Activated CD4-positive, alpha-beta T cell treated with anti-CD3 and anti-CD28 coated beads, Interleukin-2, amount 50 U/mL, for 16 hours (primary cell): Measurements from ENCODE around the gene ALX4.

Experiments
- DNase-seq: peaks from one replicate; pipeline ENCODE4 v3.0.0-alpha.2; 2020

Gene ALX4

GRCh38 chr11:44334356-44335004 is 24.5 kb upstream of the ALX4 start:
- no peak for DNase-seq

DNA sequence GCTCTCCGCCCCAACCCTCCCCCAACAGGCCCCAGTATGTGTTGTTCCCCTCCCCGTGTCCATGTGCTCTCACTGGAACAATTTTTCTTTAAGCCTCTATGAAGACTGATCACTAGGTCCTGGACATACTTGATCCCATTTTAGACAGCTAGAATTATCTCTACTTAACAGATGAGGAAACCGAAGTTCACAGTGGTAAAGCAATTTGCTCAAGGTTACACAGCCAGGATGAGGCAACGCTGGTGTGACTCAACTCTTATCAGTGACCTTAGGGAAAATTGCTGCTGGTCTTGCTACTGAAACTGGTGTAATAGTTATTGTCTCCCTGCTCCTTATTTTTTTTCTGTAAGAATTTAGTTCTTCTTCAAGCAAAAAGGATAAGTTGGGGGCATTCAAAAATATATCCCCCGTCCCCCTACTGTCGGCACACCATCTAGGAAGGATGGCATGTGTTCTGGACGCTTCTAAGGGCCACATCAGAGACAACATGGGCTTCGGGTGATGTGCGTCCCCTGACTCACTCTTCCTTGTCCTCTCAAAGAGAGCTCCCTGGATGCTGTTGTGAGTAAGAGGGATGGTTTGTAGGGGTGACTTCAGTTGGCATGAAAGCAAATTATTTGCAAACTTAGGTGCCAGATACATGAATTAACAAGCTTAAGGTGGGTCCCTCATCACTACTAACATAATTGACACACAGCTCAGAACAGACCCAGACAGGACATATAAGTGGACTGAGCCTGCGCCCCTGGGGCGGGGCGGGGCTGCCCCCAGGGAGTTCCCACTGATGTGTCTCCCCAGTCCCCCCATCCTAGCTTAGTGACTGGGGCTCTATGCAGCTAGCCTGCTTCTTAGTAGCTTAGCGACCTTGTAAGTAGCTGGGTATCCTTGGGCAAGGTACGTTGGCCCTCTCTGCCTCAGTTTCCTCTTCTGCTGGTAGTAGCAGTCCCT is 23.6 kb upstream of the ALX4 start:
- DNase-seq, result no peak

- DNase-seq, result no peak
These were observed 22.7 kb upstream of the ALX4 start for GRCh38 chr11:44332665-44333064.

DNA sequence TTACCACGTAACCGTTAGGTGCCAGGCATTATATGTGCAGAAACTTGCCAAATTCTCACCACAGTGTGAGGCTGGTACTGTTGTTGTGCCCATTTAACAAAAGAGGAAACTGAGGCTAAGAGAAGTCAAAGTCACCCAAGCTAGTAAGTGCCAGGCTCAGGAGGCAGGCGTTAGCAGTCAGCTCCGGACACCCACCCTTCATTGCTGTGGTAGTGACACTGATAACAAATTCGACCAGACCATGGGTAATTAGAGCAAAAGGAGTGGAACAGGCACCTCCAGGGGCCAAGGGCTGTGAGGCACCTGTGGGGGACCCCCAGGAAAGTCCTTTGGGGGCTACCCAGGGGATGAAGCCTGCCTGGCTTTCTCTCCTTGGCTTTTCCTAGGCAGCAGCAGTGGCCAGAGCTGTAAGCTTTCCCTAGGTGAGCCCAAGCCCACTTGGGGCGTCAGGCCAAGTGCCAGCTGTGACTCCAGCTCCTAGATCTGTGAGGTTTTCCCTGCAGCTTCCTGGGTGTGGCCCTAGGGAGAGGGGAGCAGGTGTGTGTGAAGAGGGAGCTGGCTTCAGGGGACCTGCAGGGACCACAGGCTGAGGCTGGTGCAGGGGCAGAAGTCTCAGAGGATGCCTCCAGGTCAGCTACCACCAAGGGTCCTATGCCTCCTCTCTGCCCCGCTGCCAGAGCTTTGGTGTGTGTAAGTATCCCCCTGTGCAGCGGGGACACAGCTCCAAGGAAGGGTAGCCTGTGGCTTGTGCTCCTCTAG is 19.7 kb upstream of the ALX4 start:
- DNase-seq, result no peak

DNA sequence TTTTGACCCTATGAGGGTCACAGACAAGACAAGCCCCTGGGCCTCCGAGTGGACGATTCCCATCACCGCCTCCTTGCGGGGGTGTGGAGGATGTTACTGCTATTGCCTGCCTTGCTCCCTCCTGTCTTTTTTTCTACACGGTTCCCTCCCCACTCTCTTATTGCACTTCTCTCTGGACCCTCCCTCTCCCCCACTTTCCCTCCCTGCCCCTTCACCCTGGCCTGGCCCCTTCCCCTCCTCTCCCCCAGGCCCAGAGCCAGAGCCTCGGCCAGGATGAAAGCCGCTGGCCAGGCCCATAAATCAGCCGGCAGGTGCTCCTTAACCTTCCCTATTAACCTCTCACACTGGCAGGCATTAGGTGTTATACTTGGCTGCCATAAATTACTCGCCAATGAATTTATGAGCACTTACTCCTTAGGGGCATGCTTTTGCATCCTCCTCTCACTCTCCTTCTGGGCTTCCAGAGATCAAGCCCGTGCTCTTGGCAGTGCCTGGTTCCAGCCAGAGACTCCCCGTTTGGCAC is 18.3 kb upstream of the ALX4 start:
- DNase-seq, result no peak

DNA sequence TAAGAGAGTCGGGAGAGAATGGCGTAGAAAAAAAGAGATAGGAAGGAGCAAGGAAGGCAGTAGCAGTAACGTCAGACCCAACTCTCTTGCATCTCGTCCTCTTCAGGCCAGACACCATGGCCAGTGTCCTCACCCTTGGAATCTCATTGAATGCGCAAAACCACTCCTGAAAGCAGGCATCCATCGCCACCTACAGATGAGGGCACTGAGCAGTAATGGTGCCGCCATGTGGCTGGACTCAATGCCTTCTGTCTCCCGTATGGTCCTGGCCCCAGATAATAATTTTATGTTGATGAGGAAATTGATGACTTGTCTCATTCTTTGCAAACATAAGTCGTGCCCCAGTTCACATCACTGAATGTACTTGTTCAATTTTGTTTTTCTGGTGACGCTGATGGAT is 17.8 kb upstream of the ALX4 start:
- no peak for DNase-seq

- no peak for DNase-seq
These were observed 16.9 kb upstream of the ALX4 start for GRCh38 chr11:44326615-44327475.

DNA sequence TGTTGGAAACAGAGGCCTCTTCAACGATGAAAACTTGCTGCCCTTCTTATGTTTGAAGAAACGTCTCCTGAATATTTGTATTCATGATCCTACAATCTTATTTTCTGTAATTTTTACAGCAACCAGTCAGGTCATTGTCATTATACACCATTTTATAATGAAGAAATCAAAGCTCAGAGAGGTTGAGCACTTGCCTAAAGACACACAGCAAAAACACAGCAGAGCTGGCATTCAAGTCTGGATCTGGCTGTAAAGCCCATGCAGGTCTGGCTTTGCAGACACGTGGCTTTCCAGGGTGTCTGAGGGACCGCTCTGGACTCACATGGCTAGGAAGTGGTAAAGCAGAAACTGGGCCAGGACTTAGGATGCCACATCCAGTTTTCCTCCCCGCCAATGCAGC is 15.8 kb upstream of the ALX4 start:
- no peak for DNase-seq

DNA sequence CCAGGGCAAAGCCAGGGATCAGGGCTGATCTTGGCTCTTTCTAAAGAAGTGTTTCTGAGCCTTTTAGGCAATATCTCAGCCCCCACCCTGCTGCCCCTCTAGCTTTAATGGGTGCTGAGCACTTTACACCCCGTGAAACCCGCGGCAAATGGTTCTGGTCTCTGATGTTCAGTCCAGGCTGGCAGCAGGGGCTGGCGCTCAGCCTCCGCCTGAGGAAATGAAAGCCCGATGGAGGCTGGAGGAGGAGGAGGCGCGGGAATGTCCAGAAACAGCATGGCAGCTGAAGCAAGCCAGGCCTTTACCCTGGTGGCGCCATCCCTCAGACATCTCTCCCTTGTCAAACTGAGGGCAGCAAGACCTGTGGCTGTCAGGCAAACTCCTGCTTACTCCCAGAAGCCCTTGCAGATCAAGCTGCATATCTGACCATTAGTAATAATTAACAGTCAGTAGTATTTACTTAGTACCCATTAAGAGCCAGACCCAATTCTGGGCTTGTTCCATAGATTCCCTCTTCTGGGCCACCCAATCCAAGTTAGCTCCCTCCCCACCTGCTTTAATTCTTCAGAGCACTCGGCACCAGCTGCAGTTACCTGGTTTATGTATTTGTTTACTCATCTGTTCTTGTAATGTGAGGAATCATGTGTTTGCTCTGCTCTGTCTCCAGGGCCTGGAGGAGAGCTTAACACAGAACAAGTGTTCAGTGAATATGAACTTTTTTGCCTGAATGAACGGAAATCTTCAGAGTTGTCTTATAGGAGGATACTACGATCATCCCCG is 15.0 kb upstream of the ALX4 start:
- DNase-seq, result no peak

DNA sequence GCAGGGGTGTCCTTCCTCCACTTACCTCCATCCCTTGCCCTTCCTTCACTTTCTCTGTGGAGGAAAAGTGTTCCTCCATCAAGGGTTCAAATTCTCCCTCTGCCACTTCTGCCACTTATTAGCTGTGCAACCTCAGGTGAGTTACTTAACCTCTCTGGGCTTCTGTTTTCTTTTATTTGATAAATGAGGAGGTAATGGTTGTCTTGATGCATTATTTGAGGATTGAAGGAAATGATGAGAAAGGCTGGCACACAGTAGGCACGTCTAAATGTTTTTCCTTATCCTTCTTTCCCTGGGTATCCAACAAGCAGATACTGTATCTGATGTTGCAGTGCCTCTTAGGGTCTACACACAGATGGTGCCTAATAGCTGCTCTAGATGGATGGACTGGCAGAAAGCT is 14.3 kb upstream of the ALX4 start:
- DNase-seq, result no peak

- no peak for DNase-seq
These were observed 12.3 kb upstream of the ALX4 start for GRCh38 chr11:44322243-44322642.

- no peak for DNase-seq
These were observed 11.1 kb upstream of the ALX4 start for GRCh38 chr11:44321059-44321458.

DNA sequence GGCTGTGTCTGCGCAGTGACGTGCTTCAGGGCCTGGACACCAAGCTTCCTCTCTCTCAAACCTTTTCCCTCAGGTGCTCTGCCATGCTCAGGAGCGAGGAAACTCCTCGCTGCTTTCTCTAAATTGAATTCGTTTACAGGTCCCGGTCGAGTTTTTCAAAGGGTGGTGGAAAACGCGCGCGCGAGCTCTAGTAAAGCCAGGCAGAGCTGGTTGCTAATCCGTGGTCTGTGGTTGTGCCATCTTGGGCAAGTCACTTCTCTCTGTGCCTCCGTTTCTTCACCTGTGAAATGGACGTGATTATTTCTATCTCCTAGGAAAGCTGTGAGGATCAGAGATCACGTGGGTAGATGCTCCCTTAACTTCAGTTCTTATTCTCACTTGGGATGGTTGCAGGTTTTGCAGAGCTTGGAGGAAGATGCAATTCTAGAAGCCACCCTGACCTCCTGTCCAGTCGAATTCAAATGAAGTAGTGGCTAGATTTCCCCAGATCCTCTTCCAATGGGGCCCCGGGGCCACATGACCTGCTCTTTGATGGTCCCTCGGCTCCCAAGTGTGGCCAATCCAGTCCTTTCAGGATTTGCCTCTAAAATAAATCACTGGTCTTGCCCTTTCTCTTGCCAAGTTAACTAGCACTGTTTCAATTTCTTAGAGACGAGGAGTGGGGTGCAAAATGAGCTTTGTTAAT is 10.5 kb upstream of the ALX4 start:
- no peak for DNase-seq

DNA sequence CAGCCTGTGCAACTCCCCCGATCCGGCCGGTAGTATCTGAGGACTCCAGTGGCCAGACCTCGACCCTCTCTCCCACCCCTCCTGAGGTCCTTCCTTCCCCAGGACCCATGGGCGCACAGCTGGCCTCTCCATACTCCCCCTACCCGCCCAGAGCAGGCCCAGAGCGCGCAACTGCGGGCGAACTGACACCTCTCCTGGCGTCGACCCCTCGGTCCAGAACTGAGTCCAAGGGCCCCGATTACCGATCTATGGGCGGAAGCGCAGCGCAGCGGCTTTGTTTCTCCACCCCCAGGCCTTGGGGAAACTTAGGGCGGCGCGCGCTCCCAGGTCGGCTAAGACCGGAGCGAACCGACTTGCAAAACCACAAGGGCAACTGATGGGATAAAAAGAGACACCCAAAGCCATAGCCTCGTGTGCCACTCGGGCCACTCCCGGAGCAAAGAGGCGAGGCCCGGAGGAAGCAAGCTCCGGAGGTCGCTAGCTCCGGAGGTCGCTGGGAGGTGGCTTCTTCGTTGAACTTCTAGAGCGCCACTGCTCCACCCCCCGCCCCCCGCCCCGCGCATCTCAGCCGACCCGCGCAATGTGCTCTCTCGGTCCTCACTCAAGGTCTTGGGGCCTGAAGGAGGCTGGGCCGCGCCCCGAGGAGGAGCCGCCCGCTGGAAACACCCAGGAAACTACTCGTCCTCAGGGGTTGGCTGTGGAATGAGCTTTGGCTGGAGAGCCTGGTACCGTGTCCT is 9.8 kb upstream of the ALX4 start:
- no peak for DNase-seq

DNA sequence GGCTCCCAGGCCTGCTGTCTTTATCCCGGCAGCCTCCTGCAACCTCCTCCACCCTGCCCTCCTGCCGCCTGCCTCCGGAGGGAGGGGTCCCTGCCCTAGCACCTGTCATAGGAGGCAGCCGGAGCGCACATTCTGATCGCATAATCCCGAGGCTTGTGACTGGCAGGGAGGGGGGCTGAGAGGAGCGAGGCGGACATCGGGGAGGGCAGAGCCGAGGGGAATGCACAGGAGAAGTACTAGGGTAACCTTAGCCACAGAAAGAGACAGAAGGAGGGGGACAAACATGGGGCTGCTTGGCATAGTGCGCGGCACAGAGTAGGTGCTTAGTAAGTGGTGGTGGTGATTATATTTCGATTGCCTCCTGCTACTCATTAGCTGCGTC is 9.2 kb upstream of the ALX4 start:
- DNase-seq, result no peak

- no peak for DNase-seq
These were observed 8.4 kb upstream of the ALX4 start for GRCh38 chr11:44318369-44318768.

GRCh38 chr11:44316659-44317240 is 6.8 kb upstream of the ALX4 start:
- DNase-seq, result no peak

DNA sequence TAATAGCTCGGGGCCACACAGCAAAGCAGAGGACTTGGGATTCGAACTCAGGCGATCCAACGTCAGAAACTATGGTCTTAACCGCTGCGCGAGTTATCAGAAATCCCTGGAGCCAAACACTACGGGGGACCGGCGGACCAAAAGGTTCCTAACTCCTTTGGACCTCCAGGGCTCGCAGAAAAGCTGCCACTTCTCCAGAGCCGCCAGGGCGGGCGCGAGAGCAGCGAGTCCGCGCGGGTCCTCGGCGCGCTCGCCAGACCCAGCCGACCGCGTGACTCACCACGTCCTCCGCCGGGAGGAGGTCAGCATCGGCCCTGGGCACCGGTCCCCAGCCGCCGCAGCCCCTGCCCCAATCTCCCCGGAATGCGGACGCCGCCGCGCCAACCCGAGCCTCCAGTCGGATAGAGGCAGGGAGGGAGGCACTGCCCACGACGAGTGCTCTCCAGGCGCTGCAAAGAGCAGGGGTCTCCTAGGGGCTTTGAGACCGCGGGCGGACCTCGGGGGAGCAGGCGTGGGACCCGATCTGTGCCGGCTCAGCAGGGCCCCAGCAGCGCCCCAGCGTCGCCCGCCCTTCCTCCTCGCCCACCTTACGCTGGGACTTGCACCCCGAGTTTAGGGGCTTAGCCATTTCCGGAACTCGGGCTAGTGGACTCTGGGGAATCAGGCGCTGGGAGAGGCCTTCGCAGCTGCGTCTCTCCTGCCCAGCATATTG is 6.2 kb upstream of the ALX4 start:
- no peak for DNase-seq

DNA sequence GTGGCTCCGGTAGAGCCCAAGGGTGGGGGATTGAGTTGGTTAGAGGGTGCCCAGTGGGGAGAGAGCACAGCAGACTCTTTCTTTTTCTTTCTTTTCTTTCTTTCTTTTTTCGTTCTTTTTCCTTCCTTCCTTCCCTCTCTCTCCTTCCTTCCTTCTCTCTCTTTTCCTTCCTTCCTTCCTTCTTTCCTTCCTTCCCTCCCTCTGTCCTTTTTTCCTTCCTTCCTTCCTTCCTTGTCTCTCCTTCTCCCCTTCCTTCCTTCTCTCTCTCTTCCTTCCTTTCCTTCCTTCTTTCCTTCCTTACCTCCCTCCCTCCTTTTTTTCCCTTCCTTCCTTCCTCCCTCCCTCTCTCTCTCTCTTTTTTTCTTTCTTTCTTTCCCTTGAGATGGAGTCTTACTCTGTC is 4.8 kb upstream of the ALX4 start:
- DNase-seq, result no peak
